Fibroblast of lung (primary cell): ENCODE measurements around the gene HECW1. TPM values are rescaled to one million over a fixed set of nuclear protein-coding genes. Genes with fewer than 3 reads are reported as not detected.
"Not testable (repeated sequence)": the region's sequence is repeated elsewhere in the genome, so short reads cannot be mapped to it uniquely, and the experiment has no call there.

Experiments used
- DNase-seq, 2 donors: peaks; one replicate each; pipeline versions ENCODE4 v3.0.0 to v3.0.0-alpha.2; 2010; ENCODE audit warnings: low read depth in 2 of 2
- H2AFZ ChIP-seq: 2 replicates; pipeline ENCODE4 v1.5.1; 2012; ENCODE audit warnings: low read length, control low read depth, inconsistent platforms
- H3K27ac ChIP-seq: 2 replicates; pipeline ENCODE4 v1.5.1; 2011; ENCODE audit warnings: low read length, control low read depth; ENCODE audit not compliant: insufficient read depth
- H3K27me3 ChIP-seq: 2 replicates; pipeline ENCODE4 v1.5.1; 2011; ENCODE audit warnings: mild to moderate bottlenecking, low read length; ENCODE audit not compliant: control insufficient read depth, insufficient read depth
- H3K36me3 ChIP-seq: 2 replicates; pipeline ENCODE4 v1.5.1; 2011; ENCODE audit warnings: low read length; ENCODE audit not compliant: control insufficient read depth, insufficient read depth
- H3K4me1 ChIP-seq: 2 replicates; pipeline ENCODE4 v1.5.1; 2011; ENCODE audit warnings: low read length; ENCODE audit not compliant: control insufficient read depth, insufficient read depth; ENCODE audit errors: extremely low read depth
- H3K4me2 ChIP-seq: 2 replicates; pipeline ENCODE4 v1.5.1; 2011; ENCODE audit warnings: low read length, control low read depth; ENCODE audit not compliant: insufficient read depth; ENCODE audit errors: extremely low read depth
- H3K4me3 ChIP-seq, 4 experiments: fragments of 200-600 bp in 1 of 4; sonication (generic) in 1 of 4; replicated peaks in 1 of 4; 2 replicates each; pipeline ENCODE4 v1.5.1; 2011 to 2016; ENCODE audit warnings: low read length in 4 of 4, low read depth in 3 of 4, mild to moderate bottlenecking in 3 of 4, control low read depth in 2 of 4, inconsistent platforms in 1 of 4, mixed read lengths in 1 of 4; ENCODE audit not compliant: insufficient read depth in 1 of 4; ENCODE audit errors: control extremely low read depth in 1 of 4
- H3K79me2 ChIP-seq: 2 replicates; pipeline ENCODE4 v1.5.1; 2012; ENCODE audit warnings: mild to moderate bottlenecking, low read length, inconsistent platforms; ENCODE audit not compliant: control insufficient read depth, insufficient read depth
- H3K9ac ChIP-seq: 2 replicates; pipeline ENCODE4 v1.5.1; 2011; ENCODE audit warnings: mild to moderate bottlenecking, low read length, control low read depth; ENCODE audit not compliant: insufficient read depth
- H3K9me3 ChIP-seq: 2 replicates; pipeline ENCODE4 v1.5.1; 2012; ENCODE audit warnings: low read depth, low read length; ENCODE audit not compliant: control insufficient read depth, insufficient read depth
- H4K20me1 ChIP-seq: 2 replicates; pipeline ENCODE4 v1.5.1; 2011; ENCODE audit warnings: low read length; ENCODE audit not compliant: control insufficient read depth, insufficient read depth; ENCODE audit errors: extremely low read depth
- EZH2 ChIP-seq: IDR thresholded peaks from 2 replicates; pipeline ENCODE4 v1.5.1; 2012; ENCODE audit warnings: low read length, control low read depth, mild to moderate bottlenecking; ENCODE audit errors: missing control alignments
- polyA plus RNA-seq, 2 donors: library from polyadenylated mRNA; depleted of rRNA in 1 of 2; stranded (reverse) in 1 of 2; unstranded in 1 of 2; fragments of >200 nt; gene quantifications; 2 replicates each; pipeline ENCODE4 v1.2.1, GENCODE V29; 2011 to 2012; ENCODE audit warnings: missing spikeins in 1 of 2
- total RNA-seq: library from RNA; depleted of rRNA; stranded (reverse); fragments of >200 nt; gene quantifications from 2 replicates; pipeline ENCODE4 v1.2.1, GENCODE V29; 2014
- TF ChIP-seq, protein P1 (sequence below), 2 donors: IDR thresholded peaks in 1 of 2; conservative IDR thresholded peaks in 1 of 2; 1 replicate in 1 of 2; 2 replicates in 1 of 2; pipeline ENCODE4 v1.5.1; 2011 to 2012; ENCODE audit warnings: low read length in 2 of 2, control low read depth in 1 of 2, inconsistent platforms in 1 of 2, low read depth in 1 of 2, mild to moderate bottlenecking in 1 of 2

Gene HECW1
- total and polyA plus RNA-seq, 2 donors (not counting 1 experiment from before 2014, with no cell fraction given) = 1.1 to 6.1 TPM

DNA sequence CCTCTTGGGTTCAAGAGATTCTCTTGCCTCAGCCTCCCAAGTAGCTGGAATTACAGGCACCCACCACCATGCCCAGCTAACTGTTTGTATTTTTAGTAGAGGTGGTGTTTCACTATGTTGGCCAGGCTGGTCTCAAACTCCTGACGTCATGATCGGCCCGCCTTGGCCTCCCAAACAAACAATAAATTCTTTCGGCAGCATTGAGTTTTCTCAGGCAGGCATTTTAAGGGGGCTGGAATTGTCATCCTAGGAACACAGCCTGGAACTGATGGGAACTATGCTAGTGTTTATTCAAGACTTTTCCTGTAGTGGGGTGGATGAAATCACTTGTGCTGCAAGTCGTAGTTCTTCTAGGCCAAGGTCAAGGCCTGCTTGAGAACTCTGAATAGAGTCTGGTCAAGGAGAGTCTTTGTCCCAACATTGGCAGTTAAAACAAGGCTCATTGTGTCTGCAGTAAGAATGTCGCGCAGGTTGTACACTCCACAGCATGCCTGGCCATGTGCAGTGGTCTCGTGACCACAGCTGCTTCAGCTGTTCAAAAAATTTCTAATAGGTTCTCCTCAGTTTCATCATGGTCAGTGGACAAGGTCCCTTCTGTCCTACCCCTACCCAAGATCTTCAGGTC, 92.8 kb downstream of the HECW1 start:
- Histone ChIP-seq H3K4me2 (no peak overlapping the region), H3K9ac (no peak overlapping the region), H2AFZ (no peak overlapping the region), H3K79me2 (no peaks in the 10 kb centered on the region), H3K27ac (no peak overlapping the region), H3K36me3 (no peaks in the 10 kb centered on the region), H4K20me1 (no peaks in the 10 kb centered on the region), H3K27me3 (no peaks in the 10 kb centered on the region), H3K4me1 (peaks cover 5% of the 10 kb centered on the region), H3K4me3 (no peak overlapping the region), H3K9me3 (no peaks in the 10 kb centered on the region)
- DNase-seq = no peak
- TF ChIP-seq EZH2 = no peak
- TF ChIP-seq, protein P1, sequence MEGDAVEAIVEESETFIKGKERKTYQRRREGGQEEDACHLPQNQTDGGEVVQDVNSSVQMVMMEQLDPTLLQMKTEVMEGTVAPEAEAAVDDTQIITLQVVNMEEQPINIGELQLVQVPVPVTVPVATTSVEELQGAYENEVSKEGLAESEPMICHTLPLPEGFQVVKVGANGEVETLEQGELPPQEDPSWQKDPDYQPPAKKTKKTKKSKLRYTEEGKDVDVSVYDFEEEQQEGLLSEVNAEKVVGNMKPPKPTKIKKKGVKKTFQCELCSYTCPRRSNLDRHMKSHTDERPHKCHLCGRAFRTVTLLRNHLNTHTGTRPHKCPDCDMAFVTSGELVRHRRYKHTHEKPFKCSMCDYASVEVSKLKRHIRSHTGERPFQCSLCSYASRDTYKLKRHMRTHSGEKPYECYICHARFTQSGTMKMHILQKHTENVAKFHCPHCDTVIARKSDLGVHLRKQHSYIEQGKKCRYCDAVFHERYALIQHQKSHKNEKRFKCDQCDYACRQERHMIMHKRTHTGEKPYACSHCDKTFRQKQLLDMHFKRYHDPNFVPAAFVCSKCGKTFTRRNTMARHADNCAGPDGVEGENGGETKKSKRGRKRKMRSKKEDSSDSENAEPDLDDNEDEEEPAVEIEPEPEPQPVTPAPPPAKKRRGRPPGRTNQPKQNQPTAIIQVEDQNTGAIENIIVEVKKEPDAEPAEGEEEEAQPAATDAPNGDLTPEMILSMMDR (conservative IDR thresholded peaks at IDR 0.05 in 1 of 2, IDR thresholded peaks at IDR 0.05 in 1 of 2; ENCODE audit: low read depth in 1 of 2, low read length in 2 of 2) = no peak

DNA sequence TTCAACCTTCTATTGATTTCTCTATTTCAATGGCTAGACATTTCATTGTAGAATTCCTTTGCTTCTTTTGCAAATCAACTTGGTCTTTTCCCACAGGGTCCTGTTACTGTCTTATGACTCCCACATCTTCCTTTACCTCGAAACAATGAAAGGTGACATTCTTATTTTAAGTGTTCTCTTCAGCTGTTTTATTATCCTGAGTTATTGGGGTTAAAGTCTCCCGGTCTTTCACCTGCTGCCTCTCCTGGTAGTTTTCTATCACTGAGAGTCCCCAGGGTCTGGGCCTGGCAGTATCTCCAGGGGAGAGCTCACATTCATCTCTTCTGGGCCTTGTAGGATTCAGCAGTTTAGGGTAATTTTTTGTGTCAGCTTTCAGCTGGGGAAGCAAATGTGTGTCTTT, 95.8 kb downstream of the HECW1 start:
- Histone ChIP-seq H3K4me2 (no peak overlapping the region), H4K20me1 (no peaks in the 10 kb centered on the region), H3K79me2 (no peaks in the 10 kb centered on the region), H3K9ac (no peak overlapping the region), H3K9me3 (no peaks in the 10 kb centered on the region), H3K4me1 (peaks cover 5% of the 10 kb centered on the region), H2AFZ (no peak overlapping the region), H3K27ac (no peak overlapping the region), H3K4me3 (no peak overlapping the region), H3K36me3 (no peaks in the 10 kb centered on the region), H3K27me3 (no peaks in the 10 kb centered on the region)
- TF ChIP-seq, protein P1 (conservative IDR thresholded peaks at IDR 0.05 in 1 of 2, IDR thresholded peaks at IDR 0.05 in 1 of 2; ENCODE audit: low read depth in 1 of 2, low read length in 2 of 2) = no peak
- TF ChIP-seq EZH2 = no peak
- DNase-seq = no peak

DNA sequence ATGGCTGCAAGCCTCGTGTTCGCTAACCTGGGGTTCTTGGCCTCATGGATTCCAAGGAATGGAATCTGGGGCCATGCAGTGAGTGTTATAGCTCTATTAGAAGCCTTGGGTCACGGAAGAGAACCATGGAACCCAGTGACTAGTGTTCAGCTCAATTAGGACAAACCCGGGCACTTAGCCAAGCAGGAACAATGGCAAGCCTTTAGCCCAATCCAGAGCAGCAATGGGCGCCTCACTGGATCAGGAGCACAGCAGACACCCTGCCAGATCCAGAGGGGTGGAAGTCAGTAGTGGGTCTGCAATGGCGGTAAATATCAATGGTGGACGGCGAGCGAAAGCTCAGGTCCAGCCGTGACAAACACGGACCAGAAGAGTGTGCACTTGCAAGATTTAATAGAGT, 98.1 kb downstream of the HECW1 start:
- not testable (repeated sequence) for H3K4me3 ChIP-seq, H3K4me1 ChIP-seq, H2AFZ ChIP-seq, H3K9me3 ChIP-seq, H3K79me2 ChIP-seq, H3K27me3 ChIP-seq, H3K36me3 ChIP-seq, DNase-seq, H3K27ac ChIP-seq, H4K20me1 ChIP-seq, H3K9ac ChIP-seq, H3K4me2 ChIP-seq
